Activated CD8-positive, alpha-beta memory T cell treated with anti-CD3 and anti-CD28 coated beads for 24 hours (primary cell): Measurements from ENCODE around the gene NKX1-2.

Experiments used
- DNase-seq: peaks from one replicate; pipeline ENCODE4 v3.0.0-alpha.2; 2020

The NKX1-2 gene

GRCh38 chr10:124450012-124450782 is at the start of gene NKX1-2:
NKX1-2 (minus strand) TSS chr10:124450035; CDS start chr10:124449943, 92 bp downstream.
- DNase-seq, result no peak

- DNase-seq, result no peak
Measured at GRCh38 chr10:124498056-124498455, 48.2 kb upstream of the NKX1-2 start.

GRCh38 chr10:124497196-124497881 is 47.5 kb upstream of the NKX1-2 start:
- DNase-seq, result no peak

DNA sequence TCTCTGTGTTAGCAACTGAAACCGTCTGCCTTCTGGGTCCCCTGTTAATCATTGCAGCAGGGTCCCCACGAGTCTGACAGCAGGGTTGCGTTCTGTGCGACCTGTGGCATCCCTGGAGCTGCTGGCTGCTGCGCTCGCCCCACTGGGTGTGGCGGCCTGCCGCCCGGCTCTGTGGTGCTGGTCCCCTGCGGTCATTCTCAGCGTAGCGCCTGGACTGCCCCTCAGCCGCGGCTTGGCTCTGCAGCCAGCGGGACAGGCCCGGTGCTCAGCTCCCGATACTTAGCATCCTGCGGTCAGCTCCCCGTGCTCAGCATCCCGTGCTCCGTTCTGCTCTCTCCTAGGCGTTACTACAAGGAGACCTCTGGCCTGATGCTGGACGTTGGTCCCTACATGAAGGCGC is 46.8 kb upstream of the NKX1-2 start:
- no peak for DNase-seq

DNA sequence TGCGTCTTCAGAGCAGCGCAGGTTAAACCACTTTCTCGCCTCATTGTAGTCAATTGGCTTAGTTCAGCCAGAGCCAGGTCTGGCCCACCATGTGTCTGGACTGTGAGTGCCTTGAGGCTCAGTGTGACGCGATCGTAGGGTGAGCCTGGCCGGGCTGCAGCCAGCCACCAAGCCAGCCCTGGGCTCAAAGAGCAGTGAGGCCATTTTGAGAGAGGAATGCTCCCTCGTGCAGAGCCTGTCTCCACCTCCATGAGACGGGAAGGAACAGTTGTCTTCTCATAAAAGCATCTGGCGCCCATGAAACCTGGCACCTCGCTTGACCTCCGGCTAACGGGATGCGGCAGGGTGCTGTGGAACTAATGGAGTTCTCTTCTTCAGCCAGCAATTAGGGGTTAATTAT is 46.3 kb upstream of the NKX1-2 start:
- DNase-seq, result no peak

DNA sequence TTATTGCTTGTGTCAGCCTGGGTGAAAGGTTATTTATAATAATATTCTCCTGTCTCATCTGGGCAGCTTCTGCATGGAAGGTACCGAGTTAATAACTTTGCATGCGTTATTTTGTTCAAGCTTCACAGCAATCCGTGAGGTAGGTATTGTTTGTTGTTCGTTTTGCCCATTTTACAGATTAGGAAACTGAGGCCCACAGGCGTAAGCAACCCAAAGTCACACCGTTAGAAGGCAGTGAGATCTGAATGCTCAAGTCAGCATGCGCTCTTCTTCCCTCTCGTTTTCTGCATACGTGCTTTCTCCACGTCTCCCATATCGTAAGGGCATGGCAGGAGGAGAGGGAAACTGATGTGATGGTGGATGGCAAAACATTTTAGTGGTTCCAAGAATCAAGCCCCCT is 45.9 kb upstream of the NKX1-2 start:
- no peak for DNase-seq

- DNase-seq, result no peak
Measured at GRCh38 chr10:124495162-124495561, 45.3 kb upstream of the NKX1-2 start.

DNA sequence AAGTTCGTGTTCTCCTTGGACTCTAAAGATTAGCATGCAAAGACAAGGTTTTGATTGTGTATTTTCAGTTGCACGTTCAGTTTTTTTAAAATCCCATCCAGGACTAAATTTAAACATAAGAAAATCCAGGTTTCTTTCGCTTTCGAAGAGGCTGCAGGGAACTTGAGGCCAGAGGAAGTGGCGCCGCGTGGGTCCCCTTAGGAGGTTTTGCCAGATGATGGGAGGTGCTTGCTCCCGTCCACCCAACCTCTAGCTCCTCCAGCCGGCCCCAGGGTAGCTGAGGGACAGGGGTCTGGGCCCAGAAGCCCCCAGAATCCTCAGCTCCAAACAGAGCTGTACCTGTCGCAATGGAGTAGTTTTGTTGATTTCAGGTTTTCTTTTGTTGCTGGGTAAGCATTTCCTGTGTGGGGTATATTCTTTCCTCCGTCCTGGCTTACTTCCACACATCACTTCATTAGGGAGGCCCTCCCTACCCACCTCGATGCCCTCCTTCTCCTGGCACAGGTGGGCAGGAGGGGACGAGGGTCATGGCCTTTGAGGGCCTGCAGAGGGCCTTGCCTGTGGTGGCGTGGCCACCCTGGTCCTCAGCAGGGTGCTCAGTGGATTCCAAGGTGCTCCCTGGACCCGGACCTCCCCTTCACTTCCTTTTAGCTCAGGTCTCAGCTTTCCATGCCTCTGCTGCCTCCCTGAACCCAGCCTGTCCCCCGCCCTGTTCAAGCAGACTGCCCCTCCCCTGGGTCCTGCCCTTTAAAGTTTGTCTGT is 44.4 kb upstream of the NKX1-2 start:
- no peak for DNase-seq

DNA sequence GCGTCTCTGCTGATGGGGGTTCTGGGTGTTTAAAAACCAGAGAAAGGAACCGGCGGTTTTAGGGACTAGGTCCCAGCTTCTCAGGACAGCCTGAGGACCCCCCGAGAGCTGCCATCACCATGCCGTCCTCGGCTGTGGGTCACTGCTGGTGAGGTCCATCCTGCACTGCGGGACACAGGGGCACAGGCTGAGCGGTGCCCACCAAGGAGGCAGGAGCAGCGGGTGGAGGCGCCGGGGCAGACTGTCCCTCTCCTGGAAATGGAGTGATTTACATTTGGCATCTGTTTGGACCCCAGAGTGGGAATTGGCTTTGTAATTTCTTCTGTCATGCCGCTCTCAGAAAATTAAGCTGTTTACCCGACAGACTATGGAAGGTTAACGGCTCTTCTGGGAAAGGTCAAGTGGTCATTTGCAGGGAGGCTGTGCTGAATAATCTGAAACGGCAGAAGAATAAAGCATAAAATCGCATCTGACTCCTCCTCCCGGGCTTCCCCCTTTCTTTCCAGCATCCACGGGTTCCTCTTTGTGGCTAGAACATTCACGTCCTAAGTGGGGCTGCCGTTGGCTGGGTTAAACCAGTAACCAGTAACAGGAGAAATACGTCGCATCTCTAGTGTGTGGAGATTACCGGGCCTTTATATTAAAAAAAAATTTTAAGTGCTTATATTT is 43.5 kb upstream of the NKX1-2 start:
- no peak for DNase-seq

- DNase-seq, result no peak
Measured at GRCh38 chr10:124492266-124492665, 42.4 kb upstream of the NKX1-2 start.

- DNase-seq, result no peak
Measured at GRCh38 chr10:124491105-124491504, 41.3 kb upstream of the NKX1-2 start.

DNA sequence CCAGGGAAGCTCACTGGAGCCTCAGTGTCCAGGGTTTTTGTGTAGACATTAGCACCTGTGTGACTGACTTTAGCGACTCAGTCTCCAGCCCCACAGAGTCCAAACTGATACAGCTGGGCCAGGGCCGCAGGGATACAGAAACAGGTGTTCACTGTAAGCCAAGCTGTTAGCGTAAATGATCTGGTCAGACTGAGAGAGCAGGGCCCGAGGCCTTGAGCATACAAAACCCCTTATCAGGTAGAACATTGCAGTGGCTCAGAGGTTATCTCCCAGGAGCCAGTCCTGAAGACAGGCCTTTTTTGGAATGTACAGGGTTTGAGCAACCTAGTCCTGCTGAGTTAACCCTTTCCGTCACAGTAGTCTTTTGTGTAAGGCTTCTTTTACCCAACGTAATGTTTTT is 36.8 kb upstream of the NKX1-2 start:
- no peak for DNase-seq

- DNase-seq, result no peak
Measured at GRCh38 chr10:124484661-124485060, 34.8 kb upstream of the NKX1-2 start.

- no peak for DNase-seq
Measured at GRCh38 chr10:124484031-124484430, 34.2 kb upstream of the NKX1-2 start.

- no peak for DNase-seq
Measured at GRCh38 chr10:124482876-124483275, 33.0 kb upstream of the NKX1-2 start.

DNA sequence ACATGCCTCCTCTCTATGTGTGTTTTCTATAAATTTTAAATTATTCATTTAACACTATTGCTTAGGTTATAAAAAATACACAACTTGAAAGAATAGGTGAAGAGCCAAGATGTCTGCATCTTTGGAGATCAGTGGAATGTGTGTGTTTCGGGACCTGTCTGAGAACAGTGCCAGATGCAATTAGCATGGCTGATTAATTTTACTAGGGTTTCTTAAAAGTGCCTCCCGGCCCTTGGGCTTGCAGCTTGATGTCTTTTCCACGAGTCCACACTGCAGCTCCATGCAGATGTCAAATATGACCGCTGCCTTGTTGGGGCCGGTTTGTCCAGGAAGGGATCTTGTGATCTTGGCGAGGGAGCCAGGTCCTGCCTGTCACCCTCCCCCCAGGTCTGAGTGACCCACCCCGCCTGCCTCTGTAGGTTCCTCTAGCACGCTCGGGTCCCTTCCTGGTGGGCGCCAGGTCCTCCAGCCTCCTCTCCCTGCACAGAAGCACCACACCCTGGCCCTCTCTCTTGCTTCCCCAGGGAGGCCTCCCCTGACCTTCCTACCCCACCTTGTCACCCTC is 32.5 kb upstream of the NKX1-2 start:
- DNase-seq, result no peak

DNA sequence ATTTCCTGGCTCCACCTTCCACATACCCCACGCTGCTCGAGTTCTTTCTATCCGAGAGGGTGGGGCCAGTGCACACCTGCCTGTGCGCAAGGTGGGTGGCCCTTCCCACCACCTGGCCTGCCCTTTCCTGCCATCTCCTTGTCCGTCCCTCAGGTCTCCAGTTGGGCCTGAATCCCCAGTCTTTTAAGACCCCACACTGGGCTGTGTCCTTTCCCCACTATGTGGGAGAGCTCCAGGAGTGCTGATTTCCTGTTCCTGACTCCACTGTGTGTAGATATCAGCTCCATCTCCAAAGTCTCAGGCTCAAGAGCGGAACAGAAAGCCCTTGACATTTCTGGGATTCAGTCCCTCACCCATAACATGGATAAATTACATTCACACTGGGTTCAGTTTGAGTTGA is 31.9 kb upstream of the NKX1-2 start:
- DNase-seq, result no peak

- DNase-seq, result no peak
Measured at GRCh38 chr10:124480860-124481259, 31.0 kb upstream of the NKX1-2 start.

DNA sequence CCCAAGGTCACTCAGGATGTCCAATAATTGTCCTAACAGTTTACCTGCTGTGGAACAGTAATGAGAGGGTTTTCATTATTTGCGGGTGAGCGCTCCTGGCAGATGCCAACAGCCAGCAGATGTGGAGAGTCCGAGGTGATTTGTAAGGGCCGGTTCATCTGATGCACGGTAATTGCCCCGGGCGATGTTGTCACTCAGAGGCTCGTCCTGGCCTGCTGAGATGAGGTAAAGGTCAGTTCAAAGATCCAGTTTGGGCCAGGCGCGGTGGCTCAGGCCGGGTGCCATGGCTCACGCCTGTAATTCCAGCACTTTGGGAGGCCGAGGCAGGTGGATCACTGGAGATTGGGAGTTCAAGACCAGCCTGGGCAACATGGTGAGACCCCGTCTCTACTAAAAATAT is 28.7 kb upstream of the NKX1-2 start:
- no peak for DNase-seq

GRCh38 chr10:124477614-124478363 is 28.0 kb upstream of the NKX1-2 start:
- no peak for DNase-seq

DNA sequence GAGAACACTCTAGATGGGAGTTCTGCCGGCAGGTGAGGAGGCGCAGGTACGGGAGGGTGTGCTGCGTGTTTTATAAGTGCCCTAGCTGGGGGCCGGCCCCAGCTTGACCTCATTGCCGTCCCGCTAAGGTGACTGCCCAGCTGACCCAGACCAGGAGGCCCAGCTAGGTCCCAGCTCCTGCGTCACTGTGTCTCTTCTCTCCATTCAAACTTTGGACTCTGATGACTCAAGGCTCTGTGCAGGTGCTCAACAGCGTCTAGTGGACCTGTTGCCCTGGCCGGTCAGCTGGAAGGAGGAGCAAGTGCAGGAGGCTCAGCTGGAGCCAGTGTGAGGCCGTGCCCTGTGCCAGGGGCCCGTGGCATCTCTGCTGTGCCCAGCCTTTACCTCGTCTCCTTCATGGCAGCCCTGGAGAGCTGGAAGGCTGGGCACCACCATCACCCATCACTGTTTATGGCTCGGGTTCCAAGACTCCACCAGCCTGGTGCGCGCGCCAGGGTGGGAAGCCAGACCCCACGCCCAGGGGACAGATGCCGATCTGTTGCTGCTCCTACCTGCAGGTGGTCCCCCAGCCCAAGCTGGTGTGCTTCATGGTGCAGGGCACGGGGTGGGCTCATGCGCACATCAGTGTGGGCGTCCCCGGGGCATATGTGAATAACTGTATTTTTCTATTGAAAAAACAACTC is 26.3 kb upstream of the NKX1-2 start:
- no peak for DNase-seq
